ENCODE measurements around the gene LRRC74B. TPM values are rescaled to one million over a fixed set of nuclear protein-coding genes. Genes with fewer than 3 reads are reported as not detected.
A peak's percentile ranks its signal among the peaks of the same experiment; 100 is the strongest.
"Not testable (repeated sequence)": the region's sequence is repeated elsewhere in the genome, so short reads cannot be mapped to it uniquely, and the experiment has no call there.

Gene LRRC74B
- total RNA-seq, 2 donors from 2014 or later: not detected

GRCh38 chr22:21052715-21053459 is 7.1 kb downstream of the LRRC74B start:
- H3K9me3 Mint-ChIP-seq: no peaks in the 10 kb centered on the region
- no peak overlapping the region for H3K4me3 Mint-ChIP-seq

GRCh38 chr22:21054046-21054713 is 8.4 kb downstream of the LRRC74B start:
- no peaks in the 10 kb centered on the region for H3K36me3 Mint-ChIP-seq (ENCODE audit: low read depth)
- peaks cover 7% of the 10 kb centered on the region for H3K27me3 Mint-ChIP-seq
- H3K4me3 Mint-ChIP-seq: no peak overlapping the region
- H3K27ac Mint-ChIP-seq: no peak overlapping the region
- H3K4me1 Mint-ChIP-seq: peaks cover 23% of the 10 kb centered on the region
- ATAC-seq (replicated peaks): no peak
- no peaks in the 10 kb centered on the region for H3K9me3 Mint-ChIP-seq

More at GRCh38 chr22:21052715-21053459, 7.1 kb downstream of the LRRC74B start:
- Mint-ChIP-seq H3K27ac (no peak overlapping the region), H3K4me1 (peaks cover 23% of the 10 kb centered on the region), H3K36me3 (ENCODE audit: low read depth) (no peaks in the 10 kb centered on the region), H3K27me3 (peaks cover 7% of the 10 kb centered on the region)
- ATAC-seq (replicated peaks): no peak

GRCh38 chr22:21054714-21055563 is 9.2 kb downstream of the LRRC74B start:
- Mint-ChIP-seq H3K4me1 (peaks cover 23% of the 10 kb centered on the region), H3K36me3 (ENCODE audit: low read depth) (no peaks in the 10 kb centered on the region), H3K27ac (no peak overlapping the region), H3K4me3 (no peak overlapping the region), H3K9me3 (no peaks in the 10 kb centered on the region), H3K27me3 (peaks cover 7% of the 10 kb centered on the region)
- no peak for ATAC-seq (replicated peaks)

GRCh38 chr22:21055564-21055834 is 9.8 kb downstream of the LRRC74B start:
- H3K9me3 Mint-ChIP-seq: no peaks in the 10 kb centered on the region
- H3K27me3 Mint-ChIP-seq: peaks cover 7% of the 10 kb centered on the region
- peak overlapping the region; percentile 14 for H3K27ac Mint-ChIP-seq
- peaks cover 23% of the 10 kb centered on the region for H3K4me1 Mint-ChIP-seq
- no peak for ATAC-seq (replicated peaks)
- H3K4me3 Mint-ChIP-seq: peak overlapping the region; percentile 3
- H3K36me3 Mint-ChIP-seq (ENCODE audit: low read depth): no peaks in the 10 kb centered on the region

GRCh38 chr22:21055880-21056319 is 10.2 kb downstream of the LRRC74B start:
- H3K27ac Mint-ChIP-seq: peak overlapping the region; percentile 14
- no peaks in the 10 kb centered on the region for H3K36me3 Mint-ChIP-seq (ENCODE audit: low read depth)
- ATAC-seq (replicated peaks): no peak
- no peaks in the 10 kb centered on the region for H3K9me3 Mint-ChIP-seq
- H3K4me1 Mint-ChIP-seq: peaks cover 23% of the 10 kb centered on the region
- peak overlapping the region; percentile 3 for H3K4me3 Mint-ChIP-seq
- peaks cover 7% of the 10 kb centered on the region for H3K27me3 Mint-ChIP-seq

GRCh38 chr22:21060363-21060762 is 14.6 kb downstream of the LRRC74B start:
- not testable (repeated sequence) for H3K9me3 Mint-ChIP-seq; H3K27ac Mint-ChIP-seq; H3K4me3 Mint-ChIP-seq; H3K27me3 Mint-ChIP-seq; ATAC-seq (replicated peaks); H3K36me3 Mint-ChIP-seq (ENCODE audit: low read depth)
- peaks cover 12% of the 10 kb centered on the region for H3K4me1 Mint-ChIP-seq

GRCh38 chr22:21061660-21062321 is 16.0 kb downstream of the LRRC74B start:
- H3K27ac Mint-ChIP-seq; H3K4me1 Mint-ChIP-seq; H3K36me3 Mint-ChIP-seq (ENCODE audit: low read depth); H3K9me3 Mint-ChIP-seq; ATAC-seq (replicated peaks); H3K27me3 Mint-ChIP-seq; H3K4me3 Mint-ChIP-seq: not testable (repeated sequence)

GRCh38 chr22:21064425-21064824 is 18.7 kb downstream of the LRRC74B start:
- not testable (repeated sequence) for H3K27me3 Mint-ChIP-seq; H3K27ac Mint-ChIP-seq; H3K9me3 Mint-ChIP-seq; H3K36me3 Mint-ChIP-seq (ENCODE audit: low read depth); H3K4me3 Mint-ChIP-seq; ATAC-seq (replicated peaks); H3K4me1 Mint-ChIP-seq

GRCh38 chr22:21064917-21065864 is 19.4 kb downstream of the LRRC74B start:
- no peaks in the 10 kb centered on the region for H3K9me3 Mint-ChIP-seq
- no peak overlapping the region for H3K4me3 Mint-ChIP-seq
- ATAC-seq (replicated peaks): no peak
- H3K36me3 Mint-ChIP-seq (ENCODE audit: low read depth): no peaks in the 10 kb centered on the region
- no peak overlapping the region for H3K27ac Mint-ChIP-seq
- H3K4me1 Mint-ChIP-seq: peaks cover 7% of the 10 kb centered on the region
- peaks cover 6% of the 10 kb centered on the region for H3K27me3 Mint-ChIP-seq

- Mint-ChIP-seq H3K4me3 (no peak overlapping the region), H3K27ac (no peak overlapping the region), H3K9me3 (no peaks in the 10 kb centered on the region), H3K4me1 (peaks cover 7% of the 10 kb centered on the region), H3K36me3 (ENCODE audit: low read depth) (no peaks in the 10 kb centered on the region), H3K27me3 (peaks cover 6% of the 10 kb centered on the region)
- no peak for ATAC-seq (replicated peaks)
Measured at GRCh38 chr22:21067075-21067900, 21.5 kb downstream of the LRRC74B start.

- no peaks in the 10 kb centered on the region for H3K9me3 Mint-ChIP-seq
- no peaks in the 10 kb centered on the region for H3K36me3 Mint-ChIP-seq (ENCODE audit: low read depth)
- H3K4me1 Mint-ChIP-seq: peaks cover 7% of the 10 kb centered on the region
- H3K4me3 Mint-ChIP-seq: no peak overlapping the region
- peaks cover 6% of the 10 kb centered on the region for H3K27me3 Mint-ChIP-seq
- H3K27ac Mint-ChIP-seq: no peak overlapping the region
- ATAC-seq (replicated peaks): peak; percentile 64
Measured at GRCh38 chr22:21067901-21068680, 22.3 kb downstream of the LRRC74B start.

- Mint-ChIP-seq H3K27me3 (peaks cover 6% of the 10 kb centered on the region), H3K9me3 (no peaks in the 10 kb centered on the region), H3K4me1 (peaks cover 7% of the 10 kb centered on the region), H3K36me3 (ENCODE audit: low read depth) (no peaks in the 10 kb centered on the region), H3K27ac (no peak overlapping the region), H3K4me3 (no peak overlapping the region)
- no peak for ATAC-seq (replicated peaks)
Measured at GRCh38 chr22:21068681-21069276, 23.0 kb downstream of the LRRC74B start.
